Keratinocyte (primary cell): ENCODE results near the gene SNAP29. TPM values are rescaled to one million over a fixed set of nuclear protein-coding genes. Genes with fewer than 3 reads are reported as not detected.
A peak's percentile ranks its signal among the peaks of the same experiment; 100 is the strongest.

Experiments
- DNase-seq: peaks from one replicate; pipeline ENCODE4 v3.0.0-alpha.2; 2011; ENCODE audit warnings: low read depth, missing footprints, low spot score
- FAIRE-seq: peaks from 2 replicates; lab custom pipeline; 2011; peaks lifted over from hg19 to GRCh38; lab: Jason Lieb, UNC
- H2AFZ ChIP-seq: 2 replicates; pipeline ENCODE4 v1.6.0; 2012; ENCODE audit warnings: low read length, control low read depth, inconsistent platforms; ENCODE audit not compliant: control insufficient read depth
- H3K27ac ChIP-seq: 2 replicates; pipeline ENCODE4 v1.5.1; 2011; ENCODE audit warnings: low read length; ENCODE audit not compliant: control insufficient read depth, insufficient read depth
- H3K27me3 ChIP-seq: 3 replicates; pipeline ENCODE4 v1.6.0; 2011; ENCODE audit warnings: low read length; ENCODE audit not compliant: control insufficient read depth, insufficient read depth; ENCODE audit errors: extremely low read depth
- H3K36me3 ChIP-seq, 2 experiments: 2 replicates in 1 of 2; 3 replicates in 1 of 2; pipeline ENCODE4 v1.5.1; 2011; ENCODE audit warnings: low read length in 2 of 2, mild to moderate bottlenecking in 1 of 2; ENCODE audit not compliant: control insufficient read depth in 2 of 2, insufficient read depth in 2 of 2; ENCODE audit errors: extremely low read depth in 1 of 2
- H3K4me1 ChIP-seq: 3 replicates; pipeline ENCODE4 v1.5.1; 2011; ENCODE audit warnings: low read length; ENCODE audit not compliant: control insufficient read depth, insufficient read depth; ENCODE audit errors: extremely low read depth
- H3K4me2 ChIP-seq: 3 replicates; pipeline ENCODE4 v1.6.0; 2011; ENCODE audit warnings: low read depth, low read length; ENCODE audit not compliant: control insufficient read depth, insufficient read depth; ENCODE audit errors: extremely low read depth
- H3K4me3 ChIP-seq, 3 experiments: fragments of 200-600 bp in 1 of 3; sonication (generic) in 1 of 3; 2 replicates in 2 of 3; 3 replicates in 1 of 3; pipeline ENCODE4 v1.5.1; 2011 to 2016; ENCODE audit warnings: low read length in 3 of 3, mild to moderate bottlenecking in 3 of 3, control low read depth in 2 of 3, inconsistent platforms in 1 of 3, low read depth in 1 of 3, mixed read lengths in 1 of 3, mixed run types in 1 of 3, moderate library complexity in 1 of 3; ENCODE audit not compliant: control insufficient read depth in 2 of 3, insufficient read depth in 2 of 3; ENCODE audit errors: extremely low read depth in 1 of 3
- H3K79me2 ChIP-seq: 2 replicates; pipeline ENCODE4 v1.6.0; 2012; ENCODE audit warnings: low read length; ENCODE audit not compliant: control insufficient read depth, insufficient read depth
- H3K9ac ChIP-seq: 3 replicates; pipeline ENCODE4 v1.6.0; 2011; ENCODE audit warnings: low read length; ENCODE audit not compliant: control insufficient read depth, insufficient read depth; ENCODE audit errors: extremely low read depth
- H3K9me1 ChIP-seq: 3 replicates; pipeline ENCODE4 v1.6.0; 2011; ENCODE audit warnings: low read length; ENCODE audit not compliant: control insufficient read depth, insufficient read depth; ENCODE audit errors: extremely low read depth
- H3K9me3 ChIP-seq: 2 replicates; pipeline ENCODE4 v1.5.1; 2012; ENCODE audit warnings: low read depth, low read length; ENCODE audit not compliant: control insufficient read depth
- H4K20me1 ChIP-seq: 3 replicates; pipeline ENCODE4 v1.6.0; 2011; ENCODE audit warnings: low read length; ENCODE audit not compliant: control insufficient read depth, insufficient read depth; ENCODE audit errors: extremely low read depth
- EZH2 ChIP-seq: IDR thresholded peaks from one replicate; pipeline ENCODE4 v1.6.1; 2012; ENCODE audit warnings: inconsistent platforms, mild to moderate bottlenecking, low read length, moderate library complexity
- dilution Hi-C: fragments of 300-500 bp; cut with MboI; formaldehyde crosslinking; loops from one replicate; pipeline ENCODE4 v1.7.0; 2020; ENCODE audit warnings: low sequenced_read_pairs; ENCODE audit not compliant: extremely low pct_ligation_motif_present
- polyA plus RNA-seq, 5 experiments: library from polyadenylated mRNA; depleted of rRNA in 3 of 5; stranded (reverse) in 3 of 5; stranded (forward) in 1 of 5; unstranded in 1 of 5; fragments of >200 nt; gene quantifications; 1 replicate in 1 of 5; 2 replicates in 3 of 5; 3 replicates in 1 of 5; pipeline versions ENCODE4 v1.2.1 to v1.2.3, GENCODE V29; 2011 to 2012; ENCODE audit warnings: missing spikeins in 2 of 5, low read depth in 1 of 5, low replicate concordance in 1 of 5
- TF ChIP-seq, protein P1 (sequence below), 3 experiments: IDR thresholded peaks in 1 of 3; conservative IDR thresholded peaks in 1 of 3; optimal IDR thresholded peaks in 1 of 3; 2 replicates in 2 of 3; 3 replicates in 1 of 3; pipeline versions ENCODE3 to v1.5.1; 2011; ENCODE audit warnings: low read length in 3 of 3, mild to moderate bottlenecking in 3 of 3, moderate library complexity in 2 of 3, control low read depth in 1 of 3, inconsistent platforms in 1 of 3; ENCODE audit not compliant: insufficient read depth in 2 of 3; ENCODE audit errors: extremely low read depth in 1 of 3

Gene SNAP29
- polyA plus RNA-seq, 1 donor (not counting 4 experiments of a cell fraction or from before 2014, with no cell fraction given): 36.5 TPM

DNA sequence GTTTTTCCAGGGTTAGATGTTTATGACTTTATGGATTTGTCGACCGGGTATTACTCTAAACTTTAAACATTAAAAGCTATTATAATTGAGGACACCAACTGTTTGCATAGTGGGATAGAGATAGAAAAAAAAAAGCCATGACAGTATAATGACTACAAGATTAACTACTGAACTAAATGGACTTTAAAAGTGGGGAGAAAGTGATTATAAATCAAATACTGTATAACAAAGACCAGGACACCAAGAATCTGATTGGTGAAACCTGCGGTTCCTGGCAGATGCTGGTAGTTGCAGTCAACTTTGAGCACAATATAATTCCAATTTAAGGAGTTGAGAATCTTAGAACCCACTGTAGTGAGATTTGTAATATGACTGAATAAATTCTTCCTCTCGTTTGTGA lies 60.9 kb downstream of the SNAP29 start:
- Histone ChIP-seq H3K4me2 (peak overlapping the region; percentile 95), H3K36me3 (peaks cover 0 to 5% of the 10 kb centered on the region in 2 experiments), H3K27ac (peak overlapping the region; percentile 71), H4K20me1 (peaks cover 29% of the 10 kb centered on the region), H3K4me1 (peaks cover 23% of the 10 kb centered on the region), H2AFZ (no peak overlapping the region), H3K9me3 (no peaks in the 10 kb centered on the region), H3K27me3 (no peaks in the 10 kb centered on the region), H3K9ac (peak overlapping the region; percentile 94), H3K79me2 (peaks cover 74% of the 10 kb centered on the region), H3K9me1 (no peaks in the 10 kb centered on the region), H3K4me3 (peak overlapping the region; percentile 98 to 99 (median 98))
- dilution Hi-C loops: no loop called here
- no peak for TF ChIP-seq EZH2
- TF ChIP-seq, protein P1, sequence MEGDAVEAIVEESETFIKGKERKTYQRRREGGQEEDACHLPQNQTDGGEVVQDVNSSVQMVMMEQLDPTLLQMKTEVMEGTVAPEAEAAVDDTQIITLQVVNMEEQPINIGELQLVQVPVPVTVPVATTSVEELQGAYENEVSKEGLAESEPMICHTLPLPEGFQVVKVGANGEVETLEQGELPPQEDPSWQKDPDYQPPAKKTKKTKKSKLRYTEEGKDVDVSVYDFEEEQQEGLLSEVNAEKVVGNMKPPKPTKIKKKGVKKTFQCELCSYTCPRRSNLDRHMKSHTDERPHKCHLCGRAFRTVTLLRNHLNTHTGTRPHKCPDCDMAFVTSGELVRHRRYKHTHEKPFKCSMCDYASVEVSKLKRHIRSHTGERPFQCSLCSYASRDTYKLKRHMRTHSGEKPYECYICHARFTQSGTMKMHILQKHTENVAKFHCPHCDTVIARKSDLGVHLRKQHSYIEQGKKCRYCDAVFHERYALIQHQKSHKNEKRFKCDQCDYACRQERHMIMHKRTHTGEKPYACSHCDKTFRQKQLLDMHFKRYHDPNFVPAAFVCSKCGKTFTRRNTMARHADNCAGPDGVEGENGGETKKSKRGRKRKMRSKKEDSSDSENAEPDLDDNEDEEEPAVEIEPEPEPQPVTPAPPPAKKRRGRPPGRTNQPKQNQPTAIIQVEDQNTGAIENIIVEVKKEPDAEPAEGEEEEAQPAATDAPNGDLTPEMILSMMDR (optimal IDR thresholded peaks at IDR 0.05 in 1 of 3, IDR thresholded peaks at IDR 0.05 in 1 of 3, conservative IDR thresholded peaks at IDR 0.05 in 1 of 3; ENCODE audit: extremely low read depth in 1 of 3, insufficient read depth in 2 of 3, low read length in 3 of 3): no peak
- FAIRE-seq (no peak), DNase-seq (no peak)

DNA sequence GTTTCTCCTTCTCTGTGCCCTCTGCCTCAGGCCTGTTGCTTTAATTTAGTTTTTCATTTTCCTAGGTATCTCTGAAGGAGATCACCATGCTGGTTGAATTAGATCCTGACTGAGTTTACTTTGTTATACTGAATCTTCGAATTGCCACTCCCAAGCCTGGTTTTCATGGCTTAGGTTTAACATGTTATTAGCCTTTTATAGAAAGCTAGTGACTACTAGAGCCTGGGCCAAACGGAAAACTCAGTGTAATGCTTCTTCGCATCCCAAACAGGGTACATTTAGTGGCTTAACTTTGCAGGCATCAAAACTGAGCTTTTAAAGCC lies 62.0 kb downstream of the SNAP29 start:
- Histone ChIP-seq H3K27ac (peak overlapping the region; percentile 71), H3K4me2 (peak overlapping the region; percentile 95), H3K9me1 (no peaks in the 10 kb centered on the region), H3K27me3 (no peaks in the 10 kb centered on the region), H3K9ac (peak overlapping the region; percentile 94), H3K9me3 (no peaks in the 10 kb centered on the region), H3K4me3 (peak overlapping the region; percentile 98 to 99 (median 98)), H2AFZ (no peak overlapping the region), H3K79me2 (peaks cover 86% of the 10 kb centered on the region), H3K4me1 (peaks cover 20% of the 10 kb centered on the region), H3K36me3 (peaks cover under 1 to 5% of the 10 kb centered on the region in 2 experiments), H4K20me1 (peaks cover 31% of the 10 kb centered on the region)
- DNase-seq (no peak), FAIRE-seq (no peak)
- TF ChIP-seq, protein P1 (optimal IDR thresholded peaks at IDR 0.05 in 1 of 3, IDR thresholded peaks at IDR 0.05 in 1 of 3, conservative IDR thresholded peaks at IDR 0.05 in 1 of 3; ENCODE audit: extremely low read depth in 1 of 3, insufficient read depth in 2 of 3, low read length in 3 of 3): no peak
- TF ChIP-seq EZH2: no peak
- dilution Hi-C loops: no loop called here
